K562 (cell line): ENCODE data around the gene FEN1. TPM values are rescaled to one million over a fixed set of nuclear protein-coding genes. Genes with fewer than 3 reads are reported as not detected.

Source experiments
- ARID1B ChIP-seq: fragments of 450-650 bp; IDR thresholded peaks from 2 replicates; pipeline ENCODE4 v1.6.1; 2016; ENCODE audit warnings: antibody characterized with exemption, mild to moderate bottlenecking, inconsistent platforms
- GATA2 ChIP-seq: sonication (generic); formaldehyde crosslinking; IDR thresholded peaks from 2 replicates; pipeline ENCODE4 v1.4.0; 2020; ENCODE audit warnings: mild to moderate bottlenecking, missing genetic modification reagents
- LARP7 ChIP-seq: fragments of 450-650 bp; IDR thresholded peaks from 2 replicates; pipeline ENCODE4 v1.6.1; 2016
- MGA ChIP-seq: fragments of 450-650 bp; IDR thresholded peaks from 2 replicates; pipeline ENCODE4 v1.6.1; 2016; ENCODE audit warnings: mild to moderate bottlenecking, moderate library complexity
- NR2C2 ChIP-seq, 2 experiments: fragments of 200-800 bp in 1 of 2; sonication (Bioruptor generic) in 1 of 2; sonication (generic) in 1 of 2; formaldehyde crosslinking in 1 of 2; IDR thresholded peaks; 2 replicates each; pipeline versions ENCODE4 v1.6.1 to v1.8.0; 2016 to 2022; ENCODE audit warnings: mild to moderate bottlenecking in 1 of 2, missing compliant biosample characterization in 1 of 2, missing genetic modification characterization in 1 of 2, missing genetic modification reagents in 1 of 2
- TAF9B ChIP-seq: fragments of 450-650 bp; IDR thresholded peaks from 2 replicates; pipeline ENCODE4 v1.6.1; 2018; ENCODE audit warnings: mild to moderate bottlenecking; ENCODE audit not compliant: partially characterized antibody
- TCF15 ChIP-seq: fragments of 250-450 bp; sonication (Bioruptor Pico); IDR thresholded peaks from 2 replicates; pipeline ENCODE4 v1.8.0; 2022; ENCODE audit warnings: moderate library complexity, mild to moderate bottlenecking, inconsistent platforms
- ZBTB49 ChIP-seq: sonication (generic); formaldehyde crosslinking; IDR thresholded peaks from 2 replicates; pipeline ENCODE4 v1.8.0; 2022; ENCODE audit warnings: missing genetic modification reagents, mild to moderate bottlenecking, borderline replicate concordance
- ZNF354B ChIP-seq: fragments of 250-450 bp; sonication (Bioruptor Pico); IDR thresholded peaks from 2 replicates; pipeline ENCODE4 v1.4.0; 2020
- ZNF695 ChIP-seq: fragments of 450-650 bp; formaldehyde crosslinking; IDR thresholded peaks from 2 replicates; pipeline ENCODE4 v1.4.0; 2020; ENCODE audit warnings: mild to moderate bottlenecking, moderate library complexity
- polyA plus RNA-seq, 8 experiments: library from polyadenylated mRNA; depleted of rRNA in 4 of 8; stranded (reverse) in 5 of 8; unstranded in 3 of 8; fragments of >200 nt; fragmentation: Nextera tagmentation in 2 of 8; fragmentation: Illumina TruSeq in 1 of 8; extraction: Ambion mirVana in 2 of 8; extraction: Trizol in 1 of 8; gene quantifications; 2 replicates each; pipeline versions ENCODE4 v1.2.1 to v1.2.3, GENCODE V29; 2011 to 2014; ENCODE audit warnings: inconsistent platforms in 1 of 8, missing spikeins in 1 of 8
- total RNA-seq, 7 experiments: library from RNA; depleted of rRNA in 6 of 7; stranded (reverse); fragments of >200 nt in 6 of 7; fragmentation: Illumina TruSeq in 2 of 7; extraction: Trizol in 2 of 7; gene quantifications; 2 replicates each; pipeline versions ENCODE4 v1.2.1 to v1.2.3, GENCODE V29; 2011 to 2021; ENCODE audit warnings: low replicate concordance in 1 of 7

FEN1 gene
- total and polyA plus RNA-seq, 9 of the 15 experiments (the other 6 are each of a cell fraction or from before 2014, with no cell fraction given) = 58.1 to 156 (median 137) TPM

GRCh38 chr11:61792310-61793082, at the start of gene FEN1, which contains the start of gene TMEM258 (continued):
- peak; percentile 90 for TF ChIP-seq MGA
- TF ChIP-seq ZBTB49 (CRISPR knock-in tag) = 0 out of 2 replicates have a peak, but pooled peaks have one; percentile 54
- TF ChIP-seq ARID1B = no peak
- TF ChIP-seq GATA2 (CRISPR knock-in tag) = no peak
- no peak for TF ChIP-seq TCF15
- TF ChIP-seq ZNF695 (CRISPR knock-in tag) = no peak
- peak; percentile 77 for TF ChIP-seq TAF9B
- peak; percentile 94; the same call in 1 of the 2 replicates for TF ChIP-seq LARP7
- TF ChIP-seq NR2C2 (CRISPR knock-in tag; IDR thresholded peaks at IDR 0.05) = no peak
- TF ChIP-seq NR2C2 (tag; IDR thresholded peaks at IDR 0.05) = peak; percentile 95
- TF ChIP-seq ZNF354B (CRISPR knock-in tag) = no peak
